GM23248 (cell line): ENCODE measurements around the gene MILR1. TPM values are rescaled to one million over a fixed set of nuclear protein-coding genes. Genes with fewer than 3 reads are reported as not detected.

ENCODE experiments used
- DNase-seq: peaks from one replicate; pipeline ENCODE4 v3.0.0-alpha.2; 2015
- H2AFZ ChIP-seq: fragments of 200-600 bp; sonication (generic); 2 replicates; pipeline ENCODE4 v1.6.1; 2016; ENCODE audit warnings: antibody characterized with exemption
- H3F3A ChIP-seq: fragments of 200-600 bp; sonication (generic); 2 replicates; pipeline ENCODE4 v1.6.1; 2016; ENCODE audit warnings: mild to moderate bottlenecking, antibody characterized with exemption, mixed run types; ENCODE audit not compliant: insufficient read depth
- H3K27ac ChIP-seq: fragments of 200-600 bp; sonication (generic); 2 replicates; pipeline ENCODE4 v1.5.1; 2016; ENCODE audit warnings: mild to moderate bottlenecking
- H3K27me3 ChIP-seq: fragments of 200-600 bp; sonication (generic); replicated peaks from 2 replicates; pipeline ENCODE4 v1.6.1; 2016; ENCODE audit warnings: mild to moderate bottlenecking; ENCODE audit not compliant: insufficient read depth
- H3K36me3 ChIP-seq: fragments of 200-600 bp; sonication (generic); 2 replicates; pipeline ENCODE4 v1.6.1; 2016; ENCODE audit warnings: low read depth, mild to moderate bottlenecking
- H3K4me1 ChIP-seq: fragments of 200-600 bp; sonication (generic); 2 replicates; pipeline ENCODE4 v1.6.1; 2016; ENCODE audit warnings: mild to moderate bottlenecking; ENCODE audit not compliant: insufficient read depth
- H3K4me2 ChIP-seq: fragments of 200-600 bp; sonication (generic); one replicate; pipeline ENCODE4 v1.6.1; 2016; ENCODE audit warnings: mild to moderate bottlenecking; ENCODE audit not compliant: unreplicated experiment
- H3K4me3 ChIP-seq: fragments of 200-600 bp; sonication (generic); 2 replicates; pipeline ENCODE4 v1.5.1; 2016; ENCODE audit warnings: mild to moderate bottlenecking
- H3K79me2 ChIP-seq: fragments of 200-600 bp; sonication (generic); 2 replicates; pipeline ENCODE4 v1.6.1; 2016; ENCODE audit warnings: mild to moderate bottlenecking; ENCODE audit not compliant: insufficient read depth
- H3K9ac ChIP-seq: fragments of 200-600 bp; sonication (generic); 2 replicates; pipeline ENCODE4 v1.6.1; 2016; ENCODE audit warnings: mild to moderate bottlenecking
- H3K9me2 ChIP-seq: fragments of 200-600 bp; sonication (generic); 2 replicates; pipeline ENCODE4 v1.6.1; 2016; ENCODE audit warnings: mixed run types, mild to moderate bottlenecking, moderate library complexity; ENCODE audit not compliant: insufficient read depth
- H3K9me3 ChIP-seq: fragments of 200-600 bp; sonication (generic); one replicate; pipeline ENCODE4 v1.6.1; 2017; ENCODE audit warnings: low read depth
- H4K20me1 ChIP-seq: fragments of 200-600 bp; sonication (generic); 2 replicates; pipeline ENCODE4 v1.6.0; 2016; ENCODE audit not compliant: insufficient read depth
- EZH2 ChIP-seq: fragments of 200-600 bp; sonication (generic); IDR thresholded peaks from 2 replicates; pipeline ENCODE4 v1.6.1; 2018; ENCODE audit warnings: antibody characterized with exemption, mild to moderate bottlenecking; ENCODE audit not compliant: insufficient read depth, poor library complexity, severe bottlenecking
- EZH2phosphoT487 ChIP-seq: fragments of 200-600 bp; sonication (generic); IDR thresholded peaks from 2 replicates; pipeline ENCODE4 v1.6.1; 2018; ENCODE audit warnings: antibody characterized with exemption, moderate library complexity, mild to moderate bottlenecking, low read depth; ENCODE audit not compliant: insufficient read depth
- WGBS, 2 experiments: methylation state at CpG; one replicate each; pipeline ENCODE4 v1.1.6; 2015 to 2017; ENCODE audit warnings: low lambda C conversion rate in 2 of 2, low coverage in 1 of 2; ENCODE audit errors: missing lambda C conversion rate in 2 of 2; 5-methylcytosine and 5-hydroxymethylcytosine counted together
- in situ Hi-C: fragments of 300-500 bp; cut with MboI; formaldehyde crosslinking; loops from 2 replicates; pipeline ENCODE4 v1.15.0; 2020
- polyA plus RNA-seq: library from polyadenylated mRNA; unstranded; fragments of >200 nt; fragmentation: Nextera tagmentation; extraction: Ambion mirVana; gene quantifications from 2 replicates; pipeline ENCODE4 v1.2.1, GENCODE V29; 2016
- total RNA-seq: library from RNA; depleted of rRNA; stranded (reverse); fragments of >200 nt; shearing (Covaris generic); gene quantifications from 2 replicates; pipeline ENCODE4 v1.2.3, GENCODE V29; 2014

The MILR1 gene
- total and polyA plus RNA-seq, 2 experiments from 2014 or later = 6.3 to 11.7 TPM

GRCh38 chr17:64470625-64471024 is 21.7 kb downstream of the MILR1 start:
- in situ Hi-C loops = no loop called here
- no peak overlapping the region for H2AFZ ChIP-seq

GRCh38 chr17:64471440-64471839 is 22.5 kb downstream of the MILR1 start:
- H3K79me2 ChIP-seq = no peaks in the 10 kb centered on the region
- H2AFZ ChIP-seq = no peak overlapping the region
- TF ChIP-seq EZH2phosphoT487 (no peak), EZH2 (no peak)
- no peaks in the 10 kb centered on the region for H3K4me1 ChIP-seq
- no peaks in the 10 kb centered on the region for H3F3A ChIP-seq
- H3K36me3 ChIP-seq = no peaks in the 10 kb centered on the region
- H3K9ac ChIP-seq = no peak overlapping the region
- DNase-seq = no peak
- H3K4me3 ChIP-seq = no peak overlapping the region
- in situ Hi-C loops = no loop called here
- no peaks in the 10 kb centered on the region for H3K9me2 ChIP-seq
- H4K20me1 ChIP-seq = no peaks in the 10 kb centered on the region
- no peak overlapping the region for H3K27ac ChIP-seq
- no peak overlapping the region for H3K4me2 ChIP-seq
- WGBS, 2 experiments = 95% methylated on average over 3 of the region's 3 CpGs
- H3K27me3 ChIP-seq = no peaks in the 10 kb centered on the region
- no peaks in the 10 kb centered on the region for H3K9me3 ChIP-seq

More at GRCh38 chr17:64470625-64471024, 21.7 kb downstream of the MILR1 start:
- H3F3A ChIP-seq = no peaks in the 10 kb centered on the region
- no peaks in the 10 kb centered on the region for H3K9me2 ChIP-seq
- no peak overlapping the region for H3K4me3 ChIP-seq
- no peak overlapping the region for H3K4me2 ChIP-seq
- H3K9me3 ChIP-seq = no peaks in the 10 kb centered on the region
- H3K27me3 ChIP-seq = no peaks in the 10 kb centered on the region
- no peak overlapping the region for H3K27ac ChIP-seq
- TF ChIP-seq EZH2 (no peak), EZH2phosphoT487 (no peak)
- WGBS, 2 experiments = 65 to 68% methylated on average over 4 of the region's 4 CpGs
- DNase-seq = no peak
- H3K79me2 ChIP-seq = no peaks in the 10 kb centered on the region
- H4K20me1 ChIP-seq = no peaks in the 10 kb centered on the region
- no peaks in the 10 kb centered on the region for H3K36me3 ChIP-seq
- H3K9ac ChIP-seq = no peak overlapping the region
- H3K4me1 ChIP-seq = no peaks in the 10 kb centered on the region

DNA sequence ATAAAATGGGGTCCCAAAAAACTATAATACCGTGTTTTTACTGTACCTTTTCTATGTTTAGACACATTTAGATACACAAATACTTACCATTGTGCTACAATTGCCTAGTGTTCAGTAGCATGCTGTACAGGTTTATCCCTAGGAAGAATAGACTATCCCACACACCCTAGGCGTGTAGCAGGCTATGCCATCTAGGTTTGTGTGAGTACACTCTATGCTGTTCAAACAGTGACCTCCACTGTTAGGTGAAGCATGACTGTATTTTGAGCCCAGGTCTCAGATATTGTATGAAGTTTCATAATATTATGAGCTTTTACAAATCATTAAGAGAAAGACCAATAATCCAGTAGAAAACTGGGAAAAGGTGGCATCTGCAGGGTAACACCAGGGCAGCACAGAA is 23.6 kb downstream of the MILR1 start:
- Histone ChIP-seq H2AFZ (no peak overlapping the region), H3K27ac (no peak overlapping the region)
- 98 to 100% methylated on average over 2 of the region's 2 CpGs for WGBS, 2 experiments

DNA sequence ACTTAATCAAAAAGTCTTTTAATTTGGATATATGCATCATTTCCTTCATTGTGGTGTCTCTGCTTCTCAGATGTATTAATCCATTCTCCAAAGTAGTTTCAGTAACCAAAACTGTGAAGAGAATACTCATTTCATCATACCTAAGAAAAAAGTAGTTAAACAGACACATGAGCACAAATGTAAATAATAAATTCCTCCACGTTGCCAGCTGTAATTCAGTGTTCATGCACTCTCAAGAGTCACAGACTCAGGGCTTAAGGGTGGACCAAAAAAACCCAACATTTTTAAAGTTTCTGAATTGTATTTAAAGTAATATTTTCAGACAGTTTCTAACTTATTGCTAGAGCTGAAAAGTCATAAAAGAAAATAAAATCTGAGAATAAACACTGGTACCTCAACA is 28.9 kb downstream of the MILR1 start:
- Histone ChIP-seq H3K4me3 (no peak overlapping the region), H3K36me3 (peaks cover 6% of the 10 kb centered on the region), H3F3A (0 out of 2 replicates have a peak, but pooled peaks cover 4% of the 10 kb centered on the region), H3K9ac (no peak overlapping the region), H3K9me2 (no peaks in the 10 kb centered on the region), H3K4me2 (no peak overlapping the region), H3K79me2 (no peaks in the 10 kb centered on the region), H3K4me1 (no peaks in the 10 kb centered on the region), H3K27me3 (no peaks in the 10 kb centered on the region), H3K27ac (no peak overlapping the region), H4K20me1 (no peaks in the 10 kb centered on the region), H3K9me3 (no peaks in the 10 kb centered on the region), H2AFZ (no peak overlapping the region)
- 47 to 52% methylated on average over 1 of the region's 1 CpG for WGBS, 2 experiments
- no peak for TF ChIP-seq EZH2phosphoT487
- TF ChIP-seq EZH2 = no peak
- DNase-seq = no peak
- in situ Hi-C loops = no loop called here

More for the DNA sequence above, 23.6 kb downstream of the MILR1 start:
- in situ Hi-C loops = no loop called here
- no peak overlapping the region for H3K9ac ChIP-seq
- H3K9me3 ChIP-seq = no peaks in the 10 kb centered on the region
- no peaks in the 10 kb centered on the region for H3K9me2 ChIP-seq
- H3K4me3 ChIP-seq = no peak overlapping the region
- no peaks in the 10 kb centered on the region for H4K20me1 ChIP-seq
- TF ChIP-seq EZH2 (no peak), EZH2phosphoT487 (no peak)
- no peaks in the 10 kb centered on the region for H3K36me3 ChIP-seq
- H3F3A ChIP-seq = no peaks in the 10 kb centered on the region
- no peaks in the 10 kb centered on the region for H3K79me2 ChIP-seq
- no peaks in the 10 kb centered on the region for H3K4me1 ChIP-seq
- no peak overlapping the region for H3K4me2 ChIP-seq
- H3K27me3 ChIP-seq = no peaks in the 10 kb centered on the region
- no peak for DNase-seq

GRCh38 chr17:64480951-64481350 is 32.0 kb downstream of the MILR1 start:
- Histone ChIP-seq H3K9ac (no peak overlapping the region), H3K36me3 (peaks cover 6% of the 10 kb centered on the region), H3K4me1 (no peaks in the 10 kb centered on the region), H3K27me3 (no peaks in the 10 kb centered on the region), H4K20me1 (no peaks in the 10 kb centered on the region), H3K79me2 (no peaks in the 10 kb centered on the region), H3K9me2 (no peaks in the 10 kb centered on the region), H2AFZ (no peak overlapping the region), H3K4me2 (no peak overlapping the region), H3K27ac (no peak overlapping the region), H3K4me3 (no peak overlapping the region), H3F3A (0 out of 2 replicates have a peak, but pooled peaks cover 4% of the 10 kb centered on the region), H3K9me3 (no peaks in the 10 kb centered on the region)
- no peak for DNase-seq
- in situ Hi-C loops = loop anchor here (10.0 kb wide), 1 partner anchor 176 kb away; no protein-coding TSS in a partner anchor
- no peak for TF ChIP-seq EZH2phosphoT487
- TF ChIP-seq EZH2 = no peak
- WGBS, 2 experiments = 79 to 95% methylated on average over 1 of the region's 1 CpG
